A673 (cell line): ENCODE results near the gene HYAL3. TPM values are rescaled to one million over a fixed set of nuclear protein-coding genes. Genes with fewer than 3 reads are reported as not detected.

Source experiments
- BruUV-seq: library from RNA; stranded (reverse); fragments of 400-500 nt; replicated peaks from 2 replicates; lab custom pipeline; 2021; lab: Mats Ljungman, UMichigan
- CTCF ChIA-PET: fragments of 300-600 bp; sonication (Branson Sonifier 250); formaldehyde crosslinking; loops from one replicate; lab custom pipeline; 2022; ENCODE audit warnings: antibody characterized with exemption; lab: Charles Lee
- POLR2A ChIA-PET: fragments of 300-600 bp; sonication (Branson Sonifier 250); formaldehyde crosslinking; loops from one replicate; lab custom pipeline; 2022; ENCODE audit warnings: antibody characterized with exemption; ENCODE audit not compliant: low non-redundant PET; lab: Charles Lee
- DNase-seq: peaks from one replicate; pipeline ENCODE4 v3.0.0-alpha.2; 2015; ENCODE audit warnings: low spot score
- H3K27ac ChIP-seq: fragments of 200-600 bp; sonication (generic); 2 replicates; pipeline ENCODE4 v1.5.1; 2016; ENCODE audit warnings: mixed run types, low read depth, mild to moderate bottlenecking, mixed read lengths, antibody characterized with exemption, low read length; ENCODE audit not compliant: poor library complexity, severe bottlenecking
- H3K27me3 ChIP-seq: fragments of 200-600 bp; sonication (generic); replicated peaks from 2 replicates; pipeline ENCODE4 v1.6.1; 2017; ENCODE audit warnings: mixed run types, low read depth, mild to moderate bottlenecking, mixed read lengths, antibody characterized with exemption, low read length; ENCODE audit not compliant: insufficient read depth, poor library complexity
- H3K36me3 ChIP-seq: fragments of 200-600 bp; sonication (generic); 2 replicates; pipeline ENCODE4 v1.6.1; 2016; ENCODE audit warnings: mixed run types, mild to moderate bottlenecking, mixed read lengths, antibody characterized with exemption, low read length; ENCODE audit not compliant: insufficient read depth, poor library complexity, severe bottlenecking
- H3K4me1 ChIP-seq: fragments of 200-600 bp; sonication (generic); 2 replicates; pipeline ENCODE4 v1.6.1; 2017; ENCODE audit warnings: mixed run types, mild to moderate bottlenecking, mixed read lengths, antibody characterized with exemption, low read length; ENCODE audit not compliant: insufficient read depth, poor library complexity, severe bottlenecking
- H3K4me3 ChIP-seq: fragments of 200-600 bp; sonication (generic); 2 replicates; pipeline ENCODE4 v1.5.1; 2016; ENCODE audit warnings: low read depth, mixed run types, mild to moderate bottlenecking, mixed read lengths, low read length; ENCODE audit not compliant: poor library complexity, severe bottlenecking
- H3K9me3 ChIP-seq: fragments of 200-600 bp; sonication (generic); 2 replicates; pipeline ENCODE4 v1.6.1; 2016; ENCODE audit warnings: mixed run types, low read depth, mild to moderate bottlenecking, mixed read lengths, antibody characterized with exemption, low read length; ENCODE audit not compliant: poor library complexity, severe bottlenecking
- EZH2 ChIP-seq: fragments of 200-600 bp; sonication (generic); IDR thresholded peaks from 2 replicates; pipeline ENCODE4 v1.6.1; 2017; ENCODE audit warnings: borderline replicate concordance, low read depth, mild to moderate bottlenecking, mixed read lengths, antibody characterized with exemption, low read length; ENCODE audit not compliant: poor library complexity, severe bottlenecking
- intact Hi-C: fragments of 100-400 bp; cut with micrococcal nuclease; formaldehyde crosslinking; loops from one replicate; pipeline ENCODE4 v1.10.0; 2022; ENCODE audit not compliant: unreplicated experiment
- total RNA-seq: library from RNA; stranded (reverse); gene quantifications from 2 replicates; pipeline ENCODE4 v1.2.3, GENCODE V29; 2021
- TF ChIP-seq, protein P1 (sequence below): fragments of 300-800, 200-600 bp; sonication (generic); conservative IDR thresholded peaks from 2 replicates; pipeline ENCODE4 v1.5.1; 2017; ENCODE audit warnings: low read depth, mild to moderate bottlenecking, antibody characterized with exemption, low read length, moderate library complexity, mixed read lengths

HYAL3 gene
- total RNA-seq, 1 experiment from 2014 or later, result 3.0 TPM

DNA sequence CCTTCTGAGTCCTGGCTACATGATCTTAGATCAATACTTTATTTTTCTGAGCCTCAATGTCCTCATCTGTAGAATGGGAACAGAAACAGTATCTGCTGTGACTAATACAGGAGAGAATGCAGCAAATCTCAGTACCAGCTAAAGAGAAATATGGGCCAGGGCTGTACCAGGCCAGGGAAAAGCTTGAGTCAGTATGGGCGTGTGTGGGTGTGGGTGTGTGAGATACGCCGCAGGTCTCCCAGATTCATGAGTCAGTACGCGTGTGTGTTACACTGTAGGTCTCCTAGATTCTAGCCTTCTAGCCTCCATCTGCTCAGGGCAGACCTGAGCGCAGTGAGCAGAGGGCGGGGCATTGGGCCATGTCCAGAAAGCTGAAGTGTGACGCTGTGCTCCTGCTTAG, 48.0 kb downstream of the HYAL3 start:
- ChIA-PET POLR2A (no interaction called here), CTCF (no interaction called here)
- Histone ChIP-seq H3K36me3 (peaks cover under 1% of the 10 kb centered on the region), H3K4me3 (no peak overlapping the region), H3K27me3 (no peaks in the 10 kb centered on the region), H3K27ac (no peak overlapping the region), H3K9me3 (no peaks in the 10 kb centered on the region), H3K4me1 (peaks cover 9% of the 10 kb centered on the region)
- no TSS peak for BruUV-seq
- TF ChIP-seq EZH2, result no peak
- TF ChIP-seq, protein P1, sequence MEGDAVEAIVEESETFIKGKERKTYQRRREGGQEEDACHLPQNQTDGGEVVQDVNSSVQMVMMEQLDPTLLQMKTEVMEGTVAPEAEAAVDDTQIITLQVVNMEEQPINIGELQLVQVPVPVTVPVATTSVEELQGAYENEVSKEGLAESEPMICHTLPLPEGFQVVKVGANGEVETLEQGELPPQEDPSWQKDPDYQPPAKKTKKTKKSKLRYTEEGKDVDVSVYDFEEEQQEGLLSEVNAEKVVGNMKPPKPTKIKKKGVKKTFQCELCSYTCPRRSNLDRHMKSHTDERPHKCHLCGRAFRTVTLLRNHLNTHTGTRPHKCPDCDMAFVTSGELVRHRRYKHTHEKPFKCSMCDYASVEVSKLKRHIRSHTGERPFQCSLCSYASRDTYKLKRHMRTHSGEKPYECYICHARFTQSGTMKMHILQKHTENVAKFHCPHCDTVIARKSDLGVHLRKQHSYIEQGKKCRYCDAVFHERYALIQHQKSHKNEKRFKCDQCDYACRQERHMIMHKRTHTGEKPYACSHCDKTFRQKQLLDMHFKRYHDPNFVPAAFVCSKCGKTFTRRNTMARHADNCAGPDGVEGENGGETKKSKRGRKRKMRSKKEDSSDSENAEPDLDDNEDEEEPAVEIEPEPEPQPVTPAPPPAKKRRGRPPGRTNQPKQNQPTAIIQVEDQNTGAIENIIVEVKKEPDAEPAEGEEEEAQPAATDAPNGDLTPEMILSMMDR, result no peak
- DNase-seq, result no peak
- intact Hi-C loops, result no loop called here

- intact Hi-C loops, result no loop called here
- no peak for DNase-seq
- TF ChIP-seq, protein P1, result no peak
- no peak for TF ChIP-seq EZH2
- no peaks in the 10 kb centered on the region for H3K9me3 ChIP-seq
- no TSS peak for BruUV-seq
- H3K4me1 ChIP-seq, result peaks cover 9% of the 10 kb centered on the region
- no peak overlapping the region for H3K27ac ChIP-seq
- H3K27me3 ChIP-seq, result no peaks in the 10 kb centered on the region
- CTCF ChIA-PET, result no interaction called here
- no peak overlapping the region for H3K4me3 ChIP-seq
- no peaks in the 10 kb centered on the region for H3K36me3 ChIP-seq
- POLR2A ChIA-PET, result no interaction called here
Observed at GRCh38 chr3:50250514-50250913, 48.7 kb downstream of the HYAL3 start.

GRCh38 chr3:50249457-50249856, 49.7 kb downstream of the HYAL3 start:
- Histone ChIP-seq H3K4me3 (no peak overlapping the region), H3K9me3 (no peaks in the 10 kb centered on the region), H3K36me3 (no peaks in the 10 kb centered on the region), H3K4me1 (peaks cover 9% of the 10 kb centered on the region), H3K27me3 (no peaks in the 10 kb centered on the region), H3K27ac (no peak overlapping the region)
- ChIA-PET CTCF (no interaction called here), POLR2A (no interaction called here)
- DNase-seq, result no peak
- intact Hi-C loops, result no loop called here
- TF ChIP-seq EZH2, result no peak
- TF ChIP-seq, protein P1, result no peak
- no TSS peak for BruUV-seq
